GM23338 (cell line): ENCODE measurements around the gene SZT2. TPM values are rescaled to one million over a fixed set of nuclear protein-coding genes. Genes with fewer than 3 reads are reported as not detected.
"Not testable (repeated sequence)": the region's sequence is repeated elsewhere in the genome, so short reads cannot be mapped to it uniquely, and the experiment has no call there.

ENCODE experiments used
- ATAC-seq: fragments of 200-7000 bp; cut with Tn5 transposase; 3 replicates; pipeline ENCODE4 v1.9.1; 2020
- DNase-seq: peaks from one replicate; pipeline ENCODE4 v3.0.0-alpha.2; 2015; ENCODE audit warnings: low spot score
- H2AFZ ChIP-seq: fragments of 200-600 bp; sonication (generic); 2 replicates; pipeline ENCODE4 v1.8.0; 2016; ENCODE audit warnings: antibody characterized with exemption, mild to moderate bottlenecking, moderate library complexity
- H3F3A ChIP-seq: fragments of 200-600 bp; sonication (generic); replicated peaks from 2 replicates; pipeline ENCODE4 v1.8.0; 2017; ENCODE audit warnings: antibody characterized with exemption, mixed run types, low read depth
- H3K27ac ChIP-seq: fragments of 200-600 bp; sonication (generic); 2 replicates; pipeline ENCODE4 v1.6.1; 2016; ENCODE audit warnings: low read depth
- H3K27me3 ChIP-seq: fragments of 200-600 bp; sonication (generic); 2 replicates; pipeline ENCODE4 v1.8.0; 2016; ENCODE audit warnings: mild to moderate bottlenecking, mixed run types, moderate library complexity; ENCODE audit not compliant: insufficient read depth
- H3K36me3 ChIP-seq: fragments of 200-600 bp; sonication (generic); 2 replicates; pipeline ENCODE4 v1.8.0; 2016; ENCODE audit warnings: mild to moderate bottlenecking; ENCODE audit not compliant: insufficient read depth
- H3K4me1 ChIP-seq: fragments of 200-600 bp; sonication (generic); 2 replicates; pipeline ENCODE4 v1.8.0; 2016; ENCODE audit warnings: mild to moderate bottlenecking, moderate library complexity; ENCODE audit not compliant: insufficient read depth
- H3K4me2 ChIP-seq: fragments of 200-600 bp; sonication (generic); 2 replicates; pipeline ENCODE4 v1.7.1; 2017; ENCODE audit warnings: mixed run types
- H3K4me3 ChIP-seq: fragments of 200-600 bp; sonication (generic); 2 replicates; pipeline ENCODE4 v1.6.1; 2016; ENCODE audit warnings: mixed run types
- H3K79me2 ChIP-seq: fragments of 200-600 bp; sonication (generic); replicated peaks from 2 replicates; pipeline ENCODE4 v1.8.0; 2017; ENCODE audit warnings: mild to moderate bottlenecking; ENCODE audit not compliant: insufficient read depth
- H3K9me2 ChIP-seq: fragments of 200-600 bp; sonication (generic); 2 replicates; pipeline ENCODE4 v1.8.0; 2017; ENCODE audit not compliant: insufficient read depth
- H4K20me1 ChIP-seq: fragments of 200-600 bp; sonication (generic); replicated peaks from 2 replicates; pipeline ENCODE4 v1.8.0; 2017; ENCODE audit warnings: mild to moderate bottlenecking; ENCODE audit not compliant: insufficient read depth
- H3K27ac Mint-ChIP-seq: 2 replicates; pipeline ENCODE4 v1.8.0; 2020; ENCODE audit warnings: inconsistent platforms, mild to moderate bottlenecking, moderate library complexity, mixed read lengths
- H3K27me3 Mint-ChIP-seq: 3 replicates; pipeline ENCODE4 v1.8.0; 2022; ENCODE audit warnings: low read depth, mild to moderate bottlenecking, moderate library complexity, mixed read lengths, inconsistent platforms; ENCODE audit not compliant: insufficient read depth, poor library complexity
- H3K36me3 Mint-ChIP-seq: 3 replicates; pipeline ENCODE4 v1.8.0; 2021; ENCODE audit warnings: low read depth, mild to moderate bottlenecking, inconsistent platforms, moderate library complexity, mixed read lengths
- H3K4me1 Mint-ChIP-seq: 3 replicates; pipeline ENCODE4 v1.8.0; 2020; ENCODE audit warnings: mild to moderate bottlenecking, inconsistent platforms, mixed read lengths
- H3K4me3 Mint-ChIP-seq: 3 replicates; pipeline ENCODE4 v1.8.0; 2021; ENCODE audit warnings: moderate library complexity, mild to moderate bottlenecking, inconsistent platforms, mixed read lengths
- H3K9me3 Mint-ChIP-seq: 3 replicates; pipeline ENCODE4 v1.8.0; 2020; ENCODE audit warnings: moderate library complexity, mild to moderate bottlenecking, inconsistent platforms, mixed read lengths
- CREB1 ChIP-seq: fragments of 250-450 bp; sonication (Bioruptor Pico); IDR thresholded peaks from 2 replicates; pipeline ENCODE4 v1.5.0; 2020; ENCODE audit warnings: low read depth, mild to moderate bottlenecking, moderate library complexity
- EZH2 ChIP-seq: fragments of 200-600 bp; sonication (generic); IDR thresholded peaks from one replicate; pipeline ENCODE4 v1.8.0; 2017; ENCODE audit warnings: antibody characterized with exemption, mild to moderate bottlenecking, low read depth; ENCODE audit not compliant: unreplicated experiment
- EZH2phosphoT487 ChIP-seq: fragments of 200-600 bp; sonication (generic); IDR thresholded peaks from one replicate; pipeline ENCODE4 v1.8.1; 2018; ENCODE audit warnings: antibody characterized with exemption; ENCODE audit not compliant: unreplicated experiment
- NANOG ChIP-seq: IDR thresholded peaks from 2 replicates; pipeline ENCODE4 v1.6.1; 2016; ENCODE audit warnings: antibody characterized with exemption, borderline replicate concordance
- REST ChIP-seq: IDR thresholded peaks from one replicate; pipeline ENCODE4 v1.6.1; 2018; ENCODE audit warnings: antibody characterized with exemption; ENCODE audit not compliant: unreplicated experiment
- STAT1 ChIP-seq: IDR thresholded peaks from one replicate; pipeline ENCODE4 v1.6.1; 2016; ENCODE audit warnings: antibody characterized with exemption; ENCODE audit not compliant: unreplicated experiment
- ZNF114 ChIP-seq: fragments of 250-450 bp; sonication (Bioruptor Pico); IDR thresholded peaks from 2 replicates; pipeline ENCODE4 v1.5.0; 2020; ENCODE audit warnings: mild to moderate bottlenecking, moderate library complexity
- ZNF462 ChIP-seq: fragments of 250-450 bp; sonication (Bioruptor Pico); IDR thresholded peaks from 2 replicates; pipeline ENCODE4 v1.5.0; 2020; ENCODE audit warnings: mild to moderate bottlenecking, moderate library complexity
- polyA plus RNA-seq: library from polyadenylated mRNA; unstranded; fragments of >200 nt; fragmentation: Nextera tagmentation; extraction: Ambion mirVana; gene quantifications from 2 replicates; pipeline ENCODE4 v1.2.1, GENCODE V29; 2016
- total RNA-seq: library from RNA; depleted of rRNA; stranded (reverse); fragments of >200 nt; shearing (Covaris generic); gene quantifications from 2 replicates; pipeline ENCODE4 v1.2.3, GENCODE V29; 2014

The SZT2 gene
- total and polyA plus RNA-seq, 2 experiments from 2014 or later = 4.1 to 16.1 TPM

GRCh38 chr1:43398227-43398626 is 8.5 kb downstream of the SZT2 start (continued):
- TF ChIP-seq ZNF462 = no peak

GRCh38 chr1:43400441-43400840 is 10.7 kb downstream of the SZT2 start:
- not testable (repeated sequence) for H3K4me2 ChIP-seq, DNase-seq, H4K20me1 ChIP-seq, H3K79me2 ChIP-seq, H3K27me3 Mint-ChIP-seq, H3K36me3 Mint-ChIP-seq, H3K4me3 ChIP-seq, ATAC-seq, H3F3A ChIP-seq, H3K27ac Mint-ChIP-seq, H2AFZ ChIP-seq, H3K4me3 Mint-ChIP-seq, H3K9me3 Mint-ChIP-seq, H3K4me1 ChIP-seq, H3K9me2 ChIP-seq, H3K36me3 ChIP-seq, H3K4me1 Mint-ChIP-seq, H3K27ac ChIP-seq, H3K27me3 ChIP-seq

GRCh38 chr1:43402089-43402865 is 12.6 kb downstream of the SZT2 start:
- no peak for DNase-seq
- no peak overlapping the region for H3K27ac ChIP-seq
- TF ChIP-seq EZH2 (no peak), CREB1 (no peak), NANOG (no peak), STAT1 (no peak), EZH2phosphoT487 (no peak), REST (no peak), ZNF114 (CRISPR knock-in tag) (no peak)

More at GRCh38 chr1:43402089-43402865, 12.6 kb downstream of the SZT2 start:
- ATAC-seq = no peak
- no peaks in the 10 kb centered on the region for H3K9me3 Mint-ChIP-seq
- H3F3A ChIP-seq = no peaks in the 10 kb centered on the region
- H3K79me2 ChIP-seq = no peaks in the 10 kb centered on the region
- no peaks in the 10 kb centered on the region for H3K36me3 ChIP-seq
- no peak overlapping the region for H2AFZ ChIP-seq
- no peaks in the 10 kb centered on the region for H3K9me2 ChIP-seq
- H3K27me3 ChIP-seq = no peaks in the 10 kb centered on the region
- H3K4me3 Mint-ChIP-seq = no peak overlapping the region
- no peaks in the 10 kb centered on the region for H3K4me1 ChIP-seq
- H3K27ac Mint-ChIP-seq = no peak overlapping the region; the same call in 1 of the 2 replicates
- no peaks in the 10 kb centered on the region for H3K27me3 Mint-ChIP-seq
- no peak overlapping the region for H3K4me2 ChIP-seq
- H4K20me1 ChIP-seq = no peaks in the 10 kb centered on the region
- H3K36me3 Mint-ChIP-seq = peaks cover 10% of the 10 kb centered on the region
- no peaks in the 10 kb centered on the region for H3K4me1 Mint-ChIP-seq
- H3K4me3 ChIP-seq = no peak overlapping the region
